Right atrium auricular region (tissue), 2 donors: ENCODE data around the gene SGMS2. TPM values are rescaled to one million over a fixed set of nuclear protein-coding genes. Genes with fewer than 3 reads are reported as not detected.
A peak's percentile ranks its signal among the peaks of the same experiment; 100 is the strongest.

Experiments used
- DNase-seq: peaks from one replicate; pipeline ENCODE4 v3.0.0-alpha.2; 2019; ENCODE audit warnings: low spot score
- H3K27ac ChIP-seq, 2 donors: fragments of 200-600 bp; sonication (generic); 1 replicate in 1 of 2; 2 replicates in 1 of 2; pipeline ENCODE4 v1.5.1; 2016 to 2019
- H3K27me3 ChIP-seq, 2 donors: fragments of 200-600 bp; sonication (generic); one replicate each; pipeline versions ENCODE4 v1.5.1 to v1.6.0; 2017 to 2019
- H3K36me3 ChIP-seq: fragments of 200-600 bp; sonication (generic); one replicate; pipeline ENCODE4 v1.5.1; 2016
- H3K4me1 ChIP-seq, 2 donors: fragments of 200-600 bp; sonication (generic); one replicate each; pipeline versions ENCODE4 v1.5.1 to v1.6.0; 2017 to 2019
- H3K4me3 ChIP-seq, 2 donors: fragments of 200-600 bp; sonication (generic); 1 replicate in 1 of 2; 2 replicates in 1 of 2; pipeline ENCODE4 v1.5.1; 2017 to 2019; ENCODE audit warnings: mild to moderate bottlenecking in 1 of 2, moderate library complexity in 1 of 2
- H3K9me3 ChIP-seq, 2 donors: fragments of 200-600 bp; sonication (generic); one replicate each; pipeline ENCODE4 v1.5.1; 2019
- CTCF ChIP-seq, 2 donors: fragments of 200-600 bp; sonication (generic); IDR thresholded peaks; one replicate each; pipeline ENCODE4 v1.5.1; 2019; ENCODE audit warnings: antibody characterized with exemption in 2 of 2
- total RNA-seq, 2 donors: library from RNA; depleted of rRNA; stranded (reverse); fragments of >200 nt; gene quantifications; one replicate each; pipeline ENCODE4 v1.1.0, GENCODE V29; 2016

The SGMS2 gene
- total RNA-seq, 2 donors from 2014 or later, result 53.6 to 73.6 TPM

GRCh38 chr4:107823870-107824349 lies 822 bp upstream of the SGMS2 start:
- H3K36me3 ChIP-seq, result no peaks in the 10 kb centered on the region
- no peak for TF ChIP-seq CTCF (IDR thresholded peaks at IDR 0.05)
- DNase-seq, result no peak
- peaks cover 0 to 16% of the 10 kb centered on the region in 2 donors for H3K4me1 ChIP-seq
- H3K27me3 ChIP-seq, result no peaks in the 10 kb centered on the region
- peak overlapping the region; percentile 80 to 84 for H3K4me3 ChIP-seq
- H3K9me3 ChIP-seq, result no peaks in the 10 kb centered on the region
- peak overlapping the region; percentile 91 to 95 for H3K27ac ChIP-seq

- no peaks in the 10 kb centered on the region for H3K9me3 ChIP-seq
- no peak for DNase-seq
- H3K27ac ChIP-seq, result peak overlapping the region; percentile 91 to 95
- H3K27me3 ChIP-seq, result no peaks in the 10 kb centered on the region
- TF ChIP-seq CTCF (IDR thresholded peaks at IDR 0.05), result no peak
- no peaks in the 10 kb centered on the region for H3K36me3 ChIP-seq
- H3K4me1 ChIP-seq, result peaks cover 0 to 16% of the 10 kb centered on the region in 2 donors
- H3K4me3 ChIP-seq, result peak overlapping the region; percentile 80 to 84
These were observed 516 bp downstream of the SGMS2 start for GRCh38 chr4:107825072-107825824.

- Histone ChIP-seq H3K36me3 (no peaks in the 10 kb centered on the region), H3K4me1 (peaks cover 0 to 22% of the 10 kb centered on the region in 2 donors), H3K27me3 (no peaks in the 10 kb centered on the region), H3K27ac (peak overlapping the region in 1 of 2 donors; percentile 95), H3K4me3 (peak overlapping the region; percentile 80 to 84), H3K9me3 (no peaks in the 10 kb centered on the region)
- no peak for DNase-seq
- no peak for TF ChIP-seq CTCF (IDR thresholded peaks at IDR 0.05)
These were observed 1.8 kb downstream of the SGMS2 start for GRCh38 chr4:107826421-107826980.

- no peak overlapping the region for H3K4me3 ChIP-seq
- H3K4me1 ChIP-seq, result peaks cover 0 to 22% of the 10 kb centered on the region in 2 donors
- no peaks in the 10 kb centered on the region for H3K9me3 ChIP-seq
- no peak for DNase-seq
- H3K27ac ChIP-seq, result no peak overlapping the region
- no peaks in the 10 kb centered on the region for H3K36me3 ChIP-seq
- H3K27me3 ChIP-seq, result no peaks in the 10 kb centered on the region
- TF ChIP-seq CTCF (IDR thresholded peaks at IDR 0.05), result no peak
These were observed 3.8 kb downstream of the SGMS2 start for GRCh38 chr4:107828315-107829090.

- no peak for DNase-seq
- Histone ChIP-seq H3K27ac (no peak overlapping the region), H3K27me3 (no peaks in the 10 kb centered on the region), H3K4me3 (no peak overlapping the region), H3K36me3 (no peaks in the 10 kb centered on the region), H3K4me1 (peaks cover 0 to 15% of the 10 kb centered on the region in 2 donors), H3K9me3 (no peaks in the 10 kb centered on the region)
- no peak for TF ChIP-seq CTCF (IDR thresholded peaks at IDR 0.05)
These were observed 6.4 kb downstream of the SGMS2 start for GRCh38 chr4:107831140-107831539.
